D721Med (cell line): ENCODE results near the gene KIFC3.

Source experiments
- DNase-seq: peaks from one replicate; pipeline ENCODE4 v3.0.0; 2011; ENCODE audit warnings: low spot score; ENCODE audit not compliant: insufficient read length
- FAIRE-seq: peaks from 2 replicates; lab custom pipeline; 2011; peaks lifted over from hg19 to GRCh38; lab: Jason Lieb, UNC
- TF ChIP-seq, protein P1 (sequence below): IDR thresholded peaks from 2 replicates; pipeline ENCODE4 v1.5.1; 2012; ENCODE audit warnings: mild to moderate bottlenecking, control low read depth; ENCODE audit not compliant: insufficient read depth; ENCODE audit errors: missing control alignments

KIFC3 gene

DNA sequence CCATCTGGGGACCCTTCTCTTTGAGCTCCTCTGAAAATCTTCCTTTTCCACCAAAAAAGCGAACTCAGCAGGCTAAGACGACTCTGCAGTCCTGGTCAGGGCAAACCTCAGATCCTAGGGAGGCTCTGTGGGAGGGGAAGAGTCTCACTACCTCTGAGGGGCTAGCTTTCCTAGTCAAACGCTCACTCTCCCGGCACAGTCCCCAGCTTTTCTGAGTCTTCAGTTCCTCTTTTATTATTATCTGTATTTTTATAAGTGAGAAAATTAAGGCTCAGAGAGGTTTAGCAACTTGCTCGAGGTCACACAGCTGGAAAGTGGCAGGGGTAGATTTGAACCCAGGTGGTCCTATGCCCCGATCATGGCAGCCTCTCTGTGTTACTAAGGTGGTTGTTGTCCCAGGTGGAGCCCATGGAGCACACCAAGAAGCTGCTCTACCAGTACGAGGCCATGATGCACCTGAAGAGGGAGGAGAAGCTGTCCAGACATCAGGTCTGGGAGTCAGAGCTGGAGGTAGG lies 75.8 kb downstream of the KIFC3 start:
- TF ChIP-seq, protein P1, sequence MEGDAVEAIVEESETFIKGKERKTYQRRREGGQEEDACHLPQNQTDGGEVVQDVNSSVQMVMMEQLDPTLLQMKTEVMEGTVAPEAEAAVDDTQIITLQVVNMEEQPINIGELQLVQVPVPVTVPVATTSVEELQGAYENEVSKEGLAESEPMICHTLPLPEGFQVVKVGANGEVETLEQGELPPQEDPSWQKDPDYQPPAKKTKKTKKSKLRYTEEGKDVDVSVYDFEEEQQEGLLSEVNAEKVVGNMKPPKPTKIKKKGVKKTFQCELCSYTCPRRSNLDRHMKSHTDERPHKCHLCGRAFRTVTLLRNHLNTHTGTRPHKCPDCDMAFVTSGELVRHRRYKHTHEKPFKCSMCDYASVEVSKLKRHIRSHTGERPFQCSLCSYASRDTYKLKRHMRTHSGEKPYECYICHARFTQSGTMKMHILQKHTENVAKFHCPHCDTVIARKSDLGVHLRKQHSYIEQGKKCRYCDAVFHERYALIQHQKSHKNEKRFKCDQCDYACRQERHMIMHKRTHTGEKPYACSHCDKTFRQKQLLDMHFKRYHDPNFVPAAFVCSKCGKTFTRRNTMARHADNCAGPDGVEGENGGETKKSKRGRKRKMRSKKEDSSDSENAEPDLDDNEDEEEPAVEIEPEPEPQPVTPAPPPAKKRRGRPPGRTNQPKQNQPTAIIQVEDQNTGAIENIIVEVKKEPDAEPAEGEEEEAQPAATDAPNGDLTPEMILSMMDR = no peak
- FAIRE-seq (no peak), DNase-seq (no peak)

DNA sequence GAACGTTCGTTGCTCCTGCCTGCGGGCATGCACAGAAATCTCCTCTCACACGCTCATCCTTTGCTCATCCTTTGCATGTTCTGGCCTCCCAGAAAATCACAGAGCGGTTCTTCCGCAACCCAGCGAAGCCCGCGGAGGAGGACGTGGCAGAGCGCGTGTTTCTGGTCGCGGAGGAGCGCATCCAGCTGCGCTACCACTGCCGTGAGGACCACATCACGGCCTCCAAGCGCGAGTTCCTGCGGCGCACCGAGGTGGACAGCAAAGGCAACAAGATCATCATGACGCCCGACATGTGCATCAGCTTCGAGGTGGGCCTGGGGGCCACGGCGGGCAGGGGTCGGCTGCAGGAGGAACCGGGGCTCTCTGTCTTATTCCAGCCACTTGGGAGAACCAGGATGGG lies 76.3 kb downstream of the KIFC3 start:
- no peak for FAIRE-seq
- no peak for DNase-seq
- TF ChIP-seq, protein P1 = no peak

DNA sequence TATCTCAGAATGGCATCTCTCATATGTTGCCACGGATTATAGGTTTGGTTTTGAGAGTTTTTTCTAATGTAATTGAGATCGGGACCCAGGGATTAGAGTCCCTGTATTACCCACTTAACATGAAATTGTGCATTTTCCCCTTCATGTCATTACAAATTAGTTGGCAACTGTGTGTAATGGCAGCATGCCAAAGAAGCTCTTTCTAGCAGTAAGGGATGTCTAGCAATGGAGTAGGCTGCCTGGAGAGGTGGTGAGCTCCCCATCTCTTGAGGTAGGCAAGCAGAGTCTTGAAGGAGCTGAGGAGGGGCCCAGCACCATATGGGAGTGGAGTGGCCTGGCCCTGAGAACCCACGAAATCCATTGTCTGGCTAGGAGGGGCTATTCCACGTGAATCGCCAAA lies 76.7 kb downstream of the KIFC3 start:
- FAIRE-seq (no peak), DNase-seq (no peak)
- TF ChIP-seq, protein P1 = no peak

DNA sequence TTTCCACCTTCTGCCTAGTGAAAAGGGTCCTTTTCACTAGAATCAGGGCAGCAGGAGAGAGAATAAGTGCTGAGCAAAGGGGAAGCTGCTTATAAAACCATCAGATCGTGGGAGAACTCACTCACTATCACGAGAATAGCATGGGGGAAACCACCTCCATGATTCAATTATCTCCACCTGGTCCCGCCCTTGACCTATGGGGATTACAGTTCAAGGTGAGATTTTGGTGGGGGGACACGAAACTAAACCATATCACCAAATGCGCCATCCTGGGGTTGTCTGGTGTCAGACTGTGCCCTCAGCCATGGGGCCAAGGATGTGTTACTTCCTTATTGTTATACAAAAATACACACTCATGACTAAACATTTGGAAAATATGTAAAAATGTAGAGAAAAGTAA lies 77.1 kb downstream of the KIFC3 start:
- DNase-seq = no peak
- FAIRE-seq = no peak
- TF ChIP-seq, protein P1 = no peak

DNA sequence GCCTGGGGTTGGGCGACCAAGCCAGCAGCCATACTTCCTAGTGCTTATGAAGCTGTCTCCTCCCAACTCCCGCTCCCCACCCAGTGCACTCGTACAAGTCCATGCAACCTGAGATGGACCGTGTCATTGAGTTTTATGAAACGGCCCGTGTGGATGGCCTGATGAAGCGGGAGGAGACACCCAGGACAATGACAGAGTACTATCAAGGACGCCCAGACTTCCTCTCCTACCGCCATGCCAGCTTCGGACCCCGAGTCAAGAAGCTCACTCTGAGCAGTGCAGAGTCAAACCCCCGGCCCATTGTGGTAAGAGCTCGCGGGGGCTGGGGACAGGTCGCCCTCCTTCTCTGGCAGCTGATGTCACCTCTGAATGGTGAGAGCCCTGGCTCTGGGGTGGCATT lies 77.8 kb downstream of the KIFC3 start:
- DNase-seq (no peak), FAIRE-seq (no peak)
- TF ChIP-seq, protein P1 = no peak

DNA sequence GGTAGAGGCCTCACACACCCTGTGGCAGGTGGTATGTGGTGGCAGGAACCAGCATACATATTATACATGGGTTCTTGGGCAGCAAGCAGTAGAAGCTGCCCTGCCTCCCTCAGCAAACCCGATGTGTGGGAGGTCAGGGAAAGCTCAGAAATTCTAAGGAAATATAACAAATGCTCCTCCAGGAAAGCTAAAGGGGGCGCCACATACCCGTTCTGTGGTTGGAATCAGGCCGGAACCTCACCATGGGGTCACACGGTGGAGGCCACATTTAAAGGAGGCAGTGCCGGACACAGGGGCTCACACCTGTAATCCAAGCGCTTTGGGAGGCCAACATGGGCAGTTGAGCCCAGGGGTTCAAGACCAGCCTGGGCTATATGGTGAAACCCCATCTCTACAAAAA lies 79.1 kb downstream of the KIFC3 start:
- DNase-seq (no peak), FAIRE-seq (no peak)
- TF ChIP-seq, protein P1 = peak; percentile 14

DNA sequence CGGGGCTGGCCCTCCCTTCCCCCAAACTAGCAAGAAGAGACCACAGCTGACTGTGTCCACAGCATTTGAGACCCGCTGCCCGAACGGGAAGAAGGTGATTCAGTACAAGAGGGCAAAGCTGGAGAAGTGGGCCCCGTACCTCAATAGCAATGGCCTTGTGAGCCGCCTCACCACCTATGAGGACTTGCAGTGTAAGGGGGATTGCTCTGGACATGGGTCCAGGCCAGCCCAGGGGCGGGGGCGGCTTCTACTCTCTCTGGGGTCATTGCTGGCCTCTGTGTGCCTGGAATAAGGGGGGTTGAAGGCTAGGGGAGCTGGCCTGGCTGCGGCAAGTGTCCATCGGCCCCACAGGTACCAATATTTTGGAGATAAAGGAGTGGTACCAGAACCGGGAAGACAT lies 79.6 kb downstream of the KIFC3 start:
- no peak for FAIRE-seq
- TF ChIP-seq, protein P1 = no peak
- no peak for DNase-seq
